Hepatocyte (in vitro differentiated cells): Measurements from ENCODE around the gene CUBN. TPM values are rescaled to one million over a fixed set of nuclear protein-coding genes. Genes with fewer than 3 reads are reported as not detected.

Experiments used
- DNase-seq: peaks from one replicate; pipeline ENCODE4 v3.0.0-alpha.2; 2016; ENCODE audit warnings: low spot score
- H2AFZ ChIP-seq: fragments of 200-600 bp; sonication (generic); 2 replicates; pipeline ENCODE4 v1.6.0; 2016; ENCODE audit warnings: antibody characterized with exemption, mild to moderate bottlenecking
- H3K27ac ChIP-seq: fragments of 200-600 bp; sonication (generic); 2 replicates; pipeline ENCODE4 v1.5.1; 2016; ENCODE audit warnings: mild to moderate bottlenecking
- H3K27me3 ChIP-seq: fragments of 200-600 bp; sonication (generic); 2 replicates; pipeline ENCODE4 v1.6.1; 2016
- H3K36me3 ChIP-seq: fragments of 200-600 bp; sonication (generic); replicated peaks from 2 replicates; pipeline ENCODE4 v1.5.1; 2016; ENCODE audit warnings: low read depth; ENCODE audit not compliant: insufficient read depth
- H3K4me1 ChIP-seq: fragments of 200-600 bp; sonication (generic); 2 replicates; pipeline ENCODE4 v1.5.1; 2016; ENCODE audit warnings: mild to moderate bottlenecking, moderate library complexity; ENCODE audit not compliant: insufficient read depth
- H3K4me2 ChIP-seq: fragments of 200-600 bp; sonication (generic); 2 replicates; pipeline ENCODE4 v1.6.0; 2016
- H3K4me3 ChIP-seq: fragments of 200-600 bp; sonication (generic); 2 replicates; pipeline ENCODE4 v1.5.1; 2016; ENCODE audit warnings: mild to moderate bottlenecking
- H3K79me2 ChIP-seq: fragments of 200-600 bp; sonication (generic); 2 replicates; pipeline ENCODE4 v1.6.0; 2017; ENCODE audit warnings: mild to moderate bottlenecking
- H3K9me2 ChIP-seq: fragments of 200-600 bp; sonication (generic); replicated peaks from 2 replicates; pipeline ENCODE4 v1.6.0; 2017; ENCODE audit warnings: mild to moderate bottlenecking; ENCODE audit not compliant: insufficient read depth
- H3K9me3 ChIP-seq: fragments of 200-600 bp; sonication (generic); 2 replicates; pipeline ENCODE4 v1.5.1; 2016; ENCODE audit warnings: low read depth, mild to moderate bottlenecking
- H4K20me1 ChIP-seq: fragments of 200-600 bp; sonication (generic); 2 replicates; pipeline ENCODE4 v1.6.0; 2016; ENCODE audit warnings: mild to moderate bottlenecking; ENCODE audit not compliant: insufficient read depth, poor library complexity, severe bottlenecking
- CTCF ChIP-seq: fragments of 200-600 bp; sonication (generic); IDR thresholded peaks from 2 replicates; pipeline ENCODE4 v1.5.1; 2016; ENCODE audit warnings: antibody characterized with exemption, mild to moderate bottlenecking; ENCODE audit not compliant: poor library complexity
- EZH2 ChIP-seq: fragments of 200-600 bp; sonication (generic); IDR thresholded peaks from 2 replicates; pipeline ENCODE4 v1.6.1; 2016; ENCODE audit warnings: antibody characterized with exemption, mild to moderate bottlenecking, borderline replicate concordance
- EZH2phosphoT487 ChIP-seq: fragments of 200-600 bp; sonication (generic); IDR thresholded peaks from one replicate; pipeline ENCODE4 v1.6.1; 2018; ENCODE audit warnings: antibody characterized with exemption, mild to moderate bottlenecking, low read depth, moderate library complexity; ENCODE audit not compliant: unreplicated experiment, severe bottlenecking
- WGBS: methylation state at CpG from one replicate; pipeline ENCODE4 v1.1.6; 2016; ENCODE audit warnings: low lambda C conversion rate; ENCODE audit errors: missing lambda C conversion rate; 5-methylcytosine and 5-hydroxymethylcytosine counted together
- polyA plus RNA-seq: library from polyadenylated mRNA; unstranded; fragments of >200 nt; fragmentation: Nextera tagmentation; extraction: Ambion mirVana; gene quantifications from 2 replicates; pipeline ENCODE4 v1.2.1, GENCODE V29; 2016
- total RNA-seq: library from RNA; depleted of rRNA; stranded (reverse); fragments of >200 nt; gene quantifications from 2 replicates; pipeline ENCODE4 v1.2.3, GENCODE V29; 2014

The CUBN gene
- total and polyA plus RNA-seq, 2 experiments from 2014 or later: 2.0 to 10.6 TPM

GRCh38 chr10:17134737-17135260, 5.2 kb upstream of the CUBN start:
- Histone ChIP-seq H3K36me3 (no peaks in the 10 kb centered on the region), H3K79me2 (no peaks in the 10 kb centered on the region), H2AFZ (no peak overlapping the region), H3K27me3 (no peaks in the 10 kb centered on the region), H3K27ac (no peak overlapping the region), H3K4me1 (peaks cover 10% of the 10 kb centered on the region), H3K4me3 (no peak overlapping the region), H3K4me2 (no peak overlapping the region), H4K20me1 (no peaks in the 10 kb centered on the region), H3K9me2 (no peaks in the 10 kb centered on the region), H3K9me3 (no peaks in the 10 kb centered on the region)
- no peak for TF ChIP-seq EZH2phosphoT487
- no peak for TF ChIP-seq CTCF
- TF ChIP-seq EZH2: no peak
- no peak for DNase-seq

DNA sequence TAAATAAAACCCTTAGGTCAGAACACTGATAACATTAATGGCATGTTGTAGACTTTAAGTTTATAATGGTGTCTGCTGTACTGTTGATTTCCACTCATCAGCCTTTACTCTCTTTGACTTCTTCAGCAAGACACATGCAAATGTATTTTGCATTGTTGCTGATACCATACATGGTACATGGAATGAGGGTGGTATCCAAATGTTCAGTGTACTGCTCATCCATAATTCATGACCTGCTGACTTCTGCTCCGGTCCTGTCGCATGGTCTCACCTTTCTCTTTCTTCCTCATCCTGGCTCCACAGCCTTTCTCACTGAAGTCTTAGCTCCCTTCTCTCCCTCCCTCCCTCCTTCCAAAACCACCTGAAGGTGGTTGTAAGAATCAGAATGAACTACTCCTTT, 4.7 kb upstream of the CUBN start:
- Histone ChIP-seq H3K79me2 (no peaks in the 10 kb centered on the region), H3K4me2 (no peak overlapping the region), H3K9me3 (no peaks in the 10 kb centered on the region), H2AFZ (no peak overlapping the region), H3K4me3 (no peak overlapping the region), H4K20me1 (no peaks in the 10 kb centered on the region), H3K27ac (no peak overlapping the region), H3K36me3 (no peaks in the 10 kb centered on the region), H3K4me1 (peaks cover 6% of the 10 kb centered on the region), H3K27me3 (no peaks in the 10 kb centered on the region), H3K9me2 (no peaks in the 10 kb centered on the region)
- WGBS: 88% methylated on average over 2 of the region's 2 CpGs
- DNase-seq: no peak
- TF ChIP-seq CTCF (no peak), EZH2 (no peak), EZH2phosphoT487 (no peak)

- no peak for DNase-seq
- WGBS: 72% methylated on average over 3 of the region's 3 CpGs
- Histone ChIP-seq H3K4me2 (no peak overlapping the region), H3K27me3 (no peaks in the 10 kb centered on the region), H3K27ac (peak overlapping the region; percentile 18), H3K9me3 (no peaks in the 10 kb centered on the region), H4K20me1 (no peaks in the 10 kb centered on the region), H3K4me3 (no peak overlapping the region), H3K4me1 (peaks cover 10% of the 10 kb centered on the region), H3K79me2 (no peaks in the 10 kb centered on the region), H3K9me2 (no peaks in the 10 kb centered on the region), H2AFZ (no peak overlapping the region), H3K36me3 (no peaks in the 10 kb centered on the region)
- TF ChIP-seq EZH2: no peak
Observed at GRCh38 chr10:17128261-17128660, 1.4 kb downstream of the CUBN start.

- H4K20me1 ChIP-seq: no peaks in the 10 kb centered on the region
- H3K9me2 ChIP-seq: no peaks in the 10 kb centered on the region
- TF ChIP-seq EZH2 (no peak), CTCF (no peak), EZH2phosphoT487 (no peak)
- no peak overlapping the region for H2AFZ ChIP-seq
- no peak overlapping the region for H3K4me2 ChIP-seq
- H3K9me3 ChIP-seq: no peaks in the 10 kb centered on the region
- no peaks in the 10 kb centered on the region for H3K36me3 ChIP-seq
- no peak for DNase-seq
- no peak overlapping the region for H3K4me3 ChIP-seq
- H3K27ac ChIP-seq: no peak overlapping the region
- peaks cover 19% of the 10 kb centered on the region for H3K4me1 ChIP-seq
- H3K79me2 ChIP-seq: no peaks in the 10 kb centered on the region
- H3K27me3 ChIP-seq: no peaks in the 10 kb centered on the region
- WGBS: 93% methylated on average over 5 of the region's 5 CpGs
Observed at GRCh38 chr10:17126327-17126726, 3.3 kb downstream of the CUBN start.
